Peyer's patch (tissue), 4 donors: ENCODE results near the gene KLRK1.
"Not testable (repeated sequence)": the region's sequence is repeated elsewhere in the genome, so short reads cannot be mapped to it uniquely, and the experiment has no call there.

Experiments used
- CTCF ChIP-seq, 6 experiments: fragments of 450-650 bp in 4 of 6; fragments of 200-600 bp in 2 of 6; sonication (generic) in 1 of 6; IDR thresholded peaks; one replicate each; pipeline ENCODE4 v1.5.1; 2017 to 2019; ENCODE audit warnings: antibody characterized with exemption in 6 of 6, mild to moderate bottlenecking in 3 of 6, moderate library complexity in 1 of 6
- POLR2A ChIP-seq, 2 donors: fragments of 450-650 bp; IDR thresholded peaks; one replicate each; pipeline ENCODE4 v1.5.1; 2017; ENCODE audit warnings: antibody characterized with exemption in 2 of 2, mild to moderate bottlenecking in 2 of 2, moderate library complexity in 2 of 2

DNA sequence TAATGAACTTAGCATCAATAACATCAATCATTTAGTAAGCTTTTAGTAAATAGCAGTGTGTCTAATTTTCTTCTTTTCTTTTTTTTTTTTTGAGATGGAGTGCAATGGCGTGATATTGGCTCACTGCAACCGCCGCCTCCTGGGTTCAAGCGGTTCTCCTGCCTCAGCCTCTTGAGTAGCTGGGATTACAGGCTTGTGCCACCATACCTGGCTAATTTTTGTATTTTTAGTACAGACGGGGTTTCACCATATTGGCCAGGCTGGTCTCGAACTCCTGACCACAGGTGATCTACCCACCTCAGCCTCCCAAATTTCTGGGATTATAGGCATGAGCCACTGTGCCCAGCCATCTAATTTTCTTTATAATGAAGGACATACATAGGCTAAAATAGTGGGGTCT, 2.3 kb downstream of the KLRK1 start:
- TF ChIP-seq CTCF, POLR2A (IDR thresholded peaks at IDR 0.05): not testable (repeated sequence)
